Fibroblast of peridontal ligament (primary cell): ENCODE data around the gene ZNF652.

Source experiments
- DNase-seq: peaks from one replicate; pipeline ENCODE4 v3.0.0-alpha.2; 2010; ENCODE audit errors: extremely low read depth

ZNF652 gene

DNA sequence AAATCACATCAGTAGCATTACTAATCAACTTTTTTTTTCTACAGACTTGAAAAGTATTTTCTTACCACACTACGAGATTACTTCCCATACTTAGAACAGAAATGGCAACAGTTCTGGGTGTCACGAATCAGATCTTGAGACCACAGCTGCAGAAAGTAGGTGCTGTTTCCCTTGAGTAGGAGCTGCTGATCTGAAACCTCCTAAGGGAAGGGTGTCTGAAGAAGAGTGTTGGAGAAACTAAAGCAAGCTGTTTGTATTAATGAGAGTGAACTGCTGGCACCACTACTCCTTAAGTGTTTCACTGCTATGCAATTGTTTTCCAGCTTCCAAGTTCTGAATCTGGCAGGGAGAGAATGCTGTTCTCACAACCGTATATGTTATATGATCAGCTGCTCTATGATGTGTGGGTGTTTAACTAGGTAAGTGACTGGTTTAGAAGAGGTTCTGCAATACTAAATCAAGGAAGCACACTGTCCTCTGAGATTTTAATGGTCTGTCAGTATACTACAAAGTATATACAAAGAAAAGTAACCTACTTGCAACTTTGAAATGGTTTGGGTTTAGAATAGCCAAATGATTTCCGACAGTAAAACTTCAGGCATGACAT, 3.3 kb downstream of the ZNF652 start:
- peak; percentile 21 for DNase-seq

DNA sequence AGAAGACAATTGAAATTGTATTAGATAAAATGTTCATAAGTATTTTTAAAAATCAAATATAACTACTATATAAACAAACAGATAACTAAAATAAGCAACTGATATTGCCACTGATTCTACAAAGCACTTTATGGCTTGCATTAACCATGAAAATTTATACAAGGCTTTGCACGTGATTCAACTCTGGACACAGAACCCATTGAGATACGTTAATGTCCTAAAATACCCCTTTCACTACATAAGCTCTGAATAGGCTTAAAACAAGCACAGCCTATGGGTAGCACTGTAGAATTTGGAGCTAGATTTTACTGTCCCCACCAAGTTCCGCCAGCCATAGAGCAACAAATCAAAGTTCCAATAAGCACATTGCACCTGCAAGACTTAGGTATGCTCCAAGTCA, 4.5 kb downstream of the ZNF652 start:
- no peak for DNase-seq

DNA sequence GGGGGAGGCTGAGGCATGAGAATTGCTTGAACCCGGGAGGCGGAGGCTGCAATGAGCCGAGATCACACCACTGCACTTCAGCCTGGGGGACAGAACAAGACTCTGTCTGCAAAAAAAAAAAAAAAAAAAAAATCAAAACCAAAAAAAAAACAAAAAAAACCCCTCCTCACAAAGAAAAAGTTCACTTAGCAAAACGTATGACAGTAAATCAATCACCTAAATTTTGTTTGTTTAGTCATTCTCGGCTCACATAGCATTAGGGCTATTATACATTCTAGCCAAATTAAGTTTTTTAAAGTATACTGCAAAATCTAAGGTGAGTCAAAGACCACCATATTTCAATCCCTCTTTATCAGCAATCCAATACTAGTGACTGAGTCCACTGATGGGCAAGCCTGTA, 5.7 kb downstream of the ZNF652 start:
- no peak for DNase-seq

DNA sequence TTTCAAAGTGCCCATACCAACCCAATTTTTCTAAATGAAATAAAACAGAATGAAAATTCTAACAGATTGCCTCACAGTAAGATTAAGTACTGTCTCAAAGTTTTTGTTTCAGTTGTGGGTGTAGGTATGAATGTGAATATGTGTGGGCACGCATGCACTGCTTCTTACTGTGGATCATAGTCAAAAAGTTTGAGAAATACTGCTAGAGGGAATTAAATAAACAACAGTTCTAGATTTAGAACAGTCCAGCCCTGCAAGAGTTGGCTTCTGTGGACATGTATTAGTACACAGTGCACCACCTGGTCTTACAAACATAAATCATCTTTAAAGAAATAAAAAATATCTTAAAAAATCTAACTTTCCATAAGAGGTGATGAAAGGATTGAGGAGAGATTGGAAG, 8.4 kb downstream of the ZNF652 start:
- no peak for DNase-seq

DNA sequence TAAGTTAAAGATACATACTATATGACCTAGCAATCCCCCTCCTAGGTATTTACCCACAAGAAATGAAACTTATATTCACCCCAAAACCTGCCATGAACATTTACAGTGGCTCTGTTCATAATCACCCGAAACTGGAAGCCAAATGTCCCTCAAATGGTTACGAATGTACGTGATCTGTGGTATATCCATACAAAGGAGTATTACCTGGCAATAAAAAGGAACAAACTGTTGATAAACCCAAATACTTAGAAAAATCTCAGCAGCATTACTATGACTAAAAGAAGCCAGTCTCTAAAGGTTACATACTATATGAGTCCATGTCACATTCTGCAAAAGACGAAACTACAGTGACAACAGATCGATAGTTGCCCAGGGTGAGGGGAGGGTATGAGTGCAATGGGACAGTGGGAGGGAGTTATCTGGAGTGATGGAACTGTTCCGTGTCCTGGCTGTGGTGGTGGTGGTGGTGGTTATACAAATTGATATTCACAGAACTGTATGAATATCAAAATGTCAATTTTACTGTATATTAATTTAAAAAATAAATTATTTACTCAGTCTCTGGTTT, 9.4 kb downstream of the ZNF652 start:
- no peak for DNase-seq

DNA sequence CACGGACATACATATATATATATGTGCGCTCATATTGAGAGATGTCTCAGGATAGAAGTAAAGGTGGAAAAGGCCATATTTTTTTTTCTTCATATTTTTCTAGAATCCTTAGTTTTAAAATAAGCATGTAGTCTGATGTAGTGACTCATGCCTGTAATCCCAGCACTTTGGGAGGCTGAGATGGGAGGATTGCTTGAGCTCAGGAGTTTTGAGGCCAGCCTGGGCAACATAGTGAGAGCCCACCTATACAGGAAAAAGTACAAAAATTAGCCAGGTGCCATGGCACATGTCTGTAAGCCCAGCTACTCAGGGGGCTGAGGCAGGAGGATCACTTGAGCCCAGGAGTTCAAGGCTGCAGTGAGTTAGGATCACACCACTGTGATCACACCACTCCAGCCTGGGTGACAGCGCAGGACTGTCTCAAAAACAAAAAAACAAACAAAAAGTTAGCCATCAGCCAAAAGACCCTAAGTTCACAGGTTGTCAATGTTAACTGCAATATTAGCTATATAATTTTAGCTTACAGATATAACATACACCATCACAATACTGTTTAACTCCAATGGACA, 10.4 kb downstream of the ZNF652 start:
- DNase-seq = no peak

DNA sequence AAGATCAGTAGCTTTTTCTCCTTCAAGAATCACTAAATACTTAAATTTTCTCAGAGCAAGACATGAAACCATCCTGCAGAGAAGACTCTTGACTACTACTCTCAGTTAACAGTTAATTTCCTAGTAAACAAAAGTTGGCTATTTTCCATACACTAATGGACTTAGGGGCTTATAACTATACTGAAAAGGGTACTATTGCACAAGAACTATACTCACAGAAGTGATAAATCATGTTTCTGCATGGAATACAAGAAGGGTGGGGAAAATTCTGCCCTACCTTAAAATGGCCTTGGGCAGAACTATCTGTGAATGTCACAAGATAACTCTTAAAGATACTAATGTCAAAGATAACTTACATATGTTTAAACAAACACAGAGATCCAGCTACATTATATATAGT, 12.5 kb downstream of the ZNF652 start:
- DNase-seq = no peak

DNA sequence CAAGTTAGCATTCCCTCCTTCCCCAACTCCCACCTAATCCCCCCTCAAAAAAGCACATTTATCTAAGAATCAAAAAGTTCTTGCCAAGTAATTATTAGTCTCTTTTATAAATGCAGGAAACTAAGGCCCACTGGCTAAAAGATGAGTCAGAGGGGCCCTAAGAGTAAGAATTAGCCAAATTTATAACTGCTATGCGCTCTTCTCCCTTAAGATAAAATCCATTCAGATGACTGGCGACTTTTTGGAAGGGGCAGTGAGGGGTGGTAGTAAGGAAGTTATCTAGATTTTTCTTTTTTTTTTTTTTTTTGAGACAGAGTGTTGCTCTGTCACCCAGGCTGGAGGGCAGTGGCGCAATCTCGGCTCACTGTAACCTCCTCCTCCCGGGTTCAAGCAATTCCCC, 17.1 kb downstream of the ZNF652 start:
- no peak for DNase-seq

DNA sequence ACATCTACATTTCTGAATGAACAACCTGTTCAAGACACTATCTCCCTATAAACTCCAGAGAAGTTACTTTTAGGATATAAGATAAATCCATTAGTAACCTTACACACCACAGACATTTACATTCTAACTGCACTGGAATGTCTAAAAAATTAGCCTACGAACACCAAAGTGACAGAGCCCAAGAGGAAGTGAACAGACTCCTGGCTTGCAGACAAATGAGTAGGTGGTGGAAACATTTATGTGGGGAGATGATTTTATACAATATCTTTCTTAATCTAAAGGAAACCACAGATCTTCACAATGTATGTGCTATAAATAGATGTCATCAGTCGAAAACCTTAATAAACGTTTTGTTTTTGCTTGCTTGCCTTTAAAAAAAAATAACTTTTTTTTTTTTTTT, 18.8 kb downstream of the ZNF652 start:
- no peak for DNase-seq

DNA sequence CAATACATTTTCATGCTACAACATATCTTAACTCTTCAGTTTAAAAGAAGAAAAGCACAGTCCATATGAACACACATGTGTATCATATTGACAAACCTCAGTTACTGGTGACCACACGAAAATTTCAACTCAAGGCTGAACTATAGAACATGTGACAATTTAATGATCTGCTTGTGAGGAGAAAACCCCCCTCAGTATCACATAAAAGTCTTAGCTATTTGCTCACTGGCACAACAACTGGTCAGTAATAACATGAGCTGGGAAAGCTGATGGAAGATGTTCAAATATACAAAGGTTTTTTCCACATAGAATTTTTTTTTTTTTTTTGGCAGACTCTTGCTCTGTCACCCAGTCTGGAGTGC, 19.5 kb downstream of the ZNF652 start:
- DNase-seq = no peak

DNA sequence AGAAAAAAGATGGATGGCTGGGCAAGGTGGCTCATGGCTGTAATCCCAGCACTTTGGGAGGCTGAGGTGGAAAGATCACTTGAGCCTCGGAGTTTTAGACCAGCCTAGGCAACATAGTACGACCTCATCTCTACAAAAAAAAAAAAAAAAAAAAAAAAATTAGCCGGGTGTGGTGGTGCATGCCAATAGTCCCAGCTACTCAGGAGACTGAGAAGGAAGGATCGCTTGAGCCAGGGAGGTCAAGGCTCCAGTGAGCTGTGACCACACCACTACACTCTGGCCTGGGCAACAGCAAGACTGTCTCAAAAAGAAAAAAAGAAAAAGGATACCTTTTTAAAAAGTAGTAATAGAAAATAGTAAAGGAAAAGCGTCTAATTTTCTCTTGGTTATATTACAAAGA, 20.7 kb downstream of the ZNF652 start:
- no peak for DNase-seq

DNA sequence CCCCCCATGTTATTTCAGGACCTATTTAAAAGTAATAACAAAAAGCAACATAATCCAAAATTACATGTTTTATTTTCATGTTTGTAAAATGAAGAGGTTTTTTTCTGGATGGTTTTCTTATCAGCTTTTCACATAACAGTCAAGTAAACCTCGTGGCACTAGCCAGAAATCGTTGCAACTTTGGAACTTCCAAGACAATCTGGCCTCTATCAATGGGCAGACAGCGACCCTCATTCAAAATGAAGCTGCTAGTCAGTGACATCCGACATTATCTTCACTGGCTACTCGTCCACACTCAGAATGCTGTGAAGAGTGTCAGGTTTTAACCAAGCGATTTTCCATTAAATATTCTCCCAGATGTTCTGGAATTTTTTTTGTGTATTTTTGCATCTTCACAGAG, 22.7 kb downstream of the ZNF652 start:
- DNase-seq = no peak

DNA sequence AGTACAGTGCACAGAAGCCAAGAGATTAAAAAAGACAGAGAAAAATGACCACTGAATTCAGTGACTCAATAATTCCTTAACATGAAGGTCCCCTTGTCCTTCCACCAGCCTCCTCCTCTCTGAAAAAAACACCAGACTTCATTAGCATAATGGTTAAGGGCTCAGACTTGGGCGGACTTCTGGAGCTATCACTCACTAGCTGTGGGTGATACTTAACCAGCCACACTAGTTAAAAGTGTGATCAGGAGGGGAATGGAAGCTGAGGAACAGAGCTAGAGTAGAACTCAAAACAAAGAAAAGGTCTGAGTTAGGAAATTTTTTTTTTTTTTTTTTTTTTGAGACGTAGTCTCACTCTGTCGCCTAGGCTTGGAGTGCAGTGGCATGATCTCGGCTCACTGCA, 23.2 kb downstream of the ZNF652 start:
- no peak for DNase-seq

DNA sequence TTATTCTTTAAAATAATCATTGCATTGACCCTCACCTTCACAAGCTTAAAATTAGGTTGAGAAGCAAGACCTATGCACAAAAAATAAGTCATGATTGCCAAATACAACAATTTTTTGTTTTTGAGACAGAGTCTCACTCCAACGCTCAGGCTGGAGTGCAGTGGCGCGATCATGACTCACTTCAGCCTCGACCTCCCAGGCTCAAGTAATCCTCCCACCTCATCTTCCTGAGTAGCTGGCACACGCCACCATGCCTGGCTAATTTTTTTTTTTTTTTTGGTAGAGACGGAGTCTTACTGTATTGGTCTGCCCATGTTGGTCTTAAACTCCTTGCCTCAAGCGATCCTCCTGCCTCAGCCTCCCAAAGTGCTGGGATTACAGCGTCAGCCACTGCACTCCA, 24.2 kb downstream of the ZNF652 start:
- no peak for DNase-seq

DNA sequence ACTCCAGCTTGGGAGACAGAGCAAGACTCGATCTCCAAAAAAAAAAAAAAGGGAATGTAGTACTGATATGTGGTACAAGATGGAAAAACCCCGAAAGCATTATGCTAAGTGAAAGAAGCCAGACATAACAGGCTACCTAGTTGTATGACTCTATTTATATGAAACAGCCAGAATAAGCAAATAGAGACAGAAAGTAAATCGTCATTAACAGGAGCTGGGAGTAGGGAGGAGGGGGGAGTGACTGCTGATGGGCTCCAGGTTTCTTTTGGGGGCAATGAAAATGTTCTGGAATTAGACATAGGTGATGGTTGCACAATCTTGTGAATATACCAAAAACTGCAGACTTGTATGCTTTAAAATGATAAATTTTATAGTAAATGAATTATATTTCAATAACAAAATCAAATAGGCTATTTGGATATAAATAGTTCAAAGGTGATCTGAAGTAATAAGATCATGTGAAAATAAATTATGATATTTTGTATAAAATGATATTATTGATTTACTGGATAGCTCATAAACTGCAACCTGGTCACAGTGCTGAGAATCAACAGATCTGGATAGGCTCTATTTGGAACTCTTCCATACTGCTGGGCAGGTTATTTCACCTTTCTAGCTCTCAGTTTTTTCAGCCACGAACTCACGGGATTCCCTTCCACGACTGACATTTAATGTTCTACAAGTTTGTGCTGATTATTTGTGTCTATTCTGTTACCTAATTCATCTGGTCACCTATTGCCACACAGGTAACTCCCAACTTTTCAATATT, 27.1 kb downstream of the ZNF652 start:
- peak; percentile 40 for DNase-seq

DNA sequence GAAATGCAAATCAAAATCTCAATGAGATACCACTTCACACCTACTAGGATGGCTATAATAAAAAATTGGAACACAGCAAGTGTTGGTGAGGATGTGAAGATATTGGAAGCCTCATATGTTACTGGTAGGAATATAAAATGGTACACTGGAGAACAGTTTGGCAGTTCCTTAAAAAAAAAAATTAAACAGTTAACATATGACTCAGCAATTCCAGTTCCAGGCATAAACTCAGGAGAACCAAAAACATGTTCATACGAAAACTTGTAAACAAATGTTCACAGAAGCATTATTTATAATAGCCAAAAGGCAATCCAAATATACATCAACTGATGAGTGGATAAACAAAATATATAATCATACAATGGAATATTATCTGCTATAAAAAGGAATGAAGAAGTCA, 28.2 kb downstream of the ZNF652 start:
- DNase-seq = peak; percentile 59

DNA sequence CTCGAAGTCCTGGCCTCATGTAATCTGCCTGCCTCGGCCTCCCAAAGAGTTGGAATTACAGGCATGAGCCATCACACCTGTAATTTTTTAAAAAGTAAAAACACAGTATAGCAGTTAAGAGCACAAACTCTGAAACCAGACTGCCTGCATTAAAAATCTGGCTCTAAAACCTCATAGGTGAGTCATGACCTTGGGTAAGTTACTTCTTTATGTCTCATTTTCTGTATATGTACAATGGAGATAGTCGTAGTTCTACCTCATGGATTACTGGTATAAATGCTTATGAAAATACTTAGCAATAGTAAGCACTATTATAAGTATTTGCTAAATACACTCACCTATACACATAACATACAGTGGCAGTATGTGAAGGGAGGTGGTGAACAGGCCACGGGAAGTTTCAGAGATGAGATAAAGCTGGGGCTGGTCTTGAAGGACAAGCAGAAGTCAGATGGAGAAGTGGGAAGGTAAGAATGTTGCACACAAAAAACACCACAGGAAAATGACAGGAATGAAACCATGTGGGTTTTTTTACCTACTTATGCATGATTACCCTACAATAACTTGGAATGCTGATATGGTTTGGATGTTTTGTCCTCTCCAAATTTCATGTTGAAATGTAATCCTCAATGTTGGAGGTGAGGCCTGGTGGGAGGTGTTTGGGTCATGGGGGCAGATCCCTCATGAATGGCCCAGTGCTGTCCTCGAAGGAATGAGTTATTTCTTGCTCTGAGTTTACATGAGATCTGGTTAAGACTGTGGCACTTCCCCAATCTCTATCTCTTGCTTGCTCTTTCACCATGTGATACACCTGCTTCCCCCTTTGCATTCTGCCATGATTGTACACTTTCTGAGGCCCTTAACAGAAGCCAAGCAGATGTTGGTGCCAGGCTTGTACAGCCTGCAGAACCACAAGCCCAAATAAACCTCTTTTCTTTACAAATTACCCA, 33.9 kb downstream of the ZNF652 start:
- DNase-seq = no peak

DNA sequence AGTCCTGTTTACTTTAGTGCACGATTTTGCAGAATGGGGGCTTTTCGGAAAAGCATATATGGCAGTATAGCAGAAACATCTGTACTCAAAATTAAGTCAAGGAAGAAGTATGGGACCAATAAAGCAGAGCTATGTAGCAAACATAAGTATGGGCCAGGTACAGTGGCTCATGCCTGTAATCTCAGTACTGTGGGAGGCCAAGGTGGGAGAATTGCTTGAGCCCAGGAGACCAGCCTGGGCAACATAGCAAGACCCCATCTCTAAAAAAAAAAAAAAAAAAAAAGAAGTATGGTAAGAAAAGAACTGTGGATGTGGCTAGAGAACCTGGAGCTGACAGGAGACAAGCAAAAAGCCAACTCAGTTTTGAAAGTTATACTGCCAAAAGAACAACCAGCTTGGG, 36.1 kb downstream of the ZNF652 start:
- DNase-seq = no peak

DNA sequence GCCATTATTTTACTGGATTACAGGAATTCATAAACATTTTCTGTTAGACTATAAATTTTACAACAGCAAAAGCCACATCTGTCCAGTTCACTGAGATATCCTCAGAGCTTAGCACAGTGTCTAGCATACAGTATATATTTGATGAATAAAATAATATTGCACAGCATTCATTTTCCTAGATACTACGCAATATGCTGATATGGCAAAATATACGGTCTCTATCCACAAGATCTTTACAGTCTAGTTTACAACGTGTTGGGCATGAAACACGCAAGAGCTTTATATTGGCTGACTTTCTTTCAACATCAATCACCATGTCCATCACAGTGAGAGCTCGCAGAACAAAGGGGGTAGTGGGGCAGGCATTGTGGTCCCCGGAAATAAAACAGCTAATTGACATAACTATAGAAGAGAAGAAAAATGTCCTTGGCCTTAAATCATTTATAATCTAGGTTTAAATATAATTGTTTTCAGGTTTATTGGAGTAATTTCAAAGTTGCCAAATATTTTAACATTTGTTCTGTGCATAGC, 43.5 kb downstream of the ZNF652 start:
- no peak for DNase-seq

DNA sequence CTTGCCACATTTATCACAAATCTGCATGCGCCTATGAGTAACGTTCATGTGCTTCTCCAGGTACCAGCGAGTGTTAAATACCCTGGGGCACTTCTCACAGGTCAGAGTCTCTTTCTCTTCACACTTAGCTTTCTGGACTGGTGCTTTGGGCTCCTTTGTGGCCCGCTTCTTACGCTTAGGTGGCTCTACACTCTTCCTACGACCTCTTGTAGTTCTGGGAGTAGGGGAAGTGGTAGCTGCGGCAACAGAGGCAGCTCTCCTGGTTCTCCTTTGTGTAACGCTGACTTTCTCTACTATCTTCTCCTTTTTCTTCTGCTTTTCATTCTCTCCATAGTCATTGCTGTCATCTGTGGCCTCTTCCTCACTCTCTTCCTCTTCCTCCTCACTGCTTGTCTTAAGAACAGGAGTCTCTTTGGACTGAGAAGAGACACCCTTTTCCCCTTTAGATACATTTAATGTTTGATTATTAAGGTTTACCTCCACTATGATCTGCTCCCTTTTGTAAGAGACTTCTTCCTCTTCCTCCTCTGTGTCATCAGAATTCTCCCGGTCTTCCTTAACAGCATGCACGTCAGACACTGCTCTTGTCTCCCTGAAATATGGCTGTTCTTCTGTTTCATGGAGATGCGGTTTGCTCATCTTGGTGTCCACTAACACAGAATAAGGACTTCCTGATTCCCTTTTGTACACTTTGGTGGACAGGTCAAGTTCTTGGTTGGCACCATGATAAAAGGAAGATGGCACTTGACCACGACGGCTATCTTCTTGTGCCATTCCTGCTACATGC, 45.0 kb downstream of the ZNF652 start:
- DNase-seq = no peak

DNA sequence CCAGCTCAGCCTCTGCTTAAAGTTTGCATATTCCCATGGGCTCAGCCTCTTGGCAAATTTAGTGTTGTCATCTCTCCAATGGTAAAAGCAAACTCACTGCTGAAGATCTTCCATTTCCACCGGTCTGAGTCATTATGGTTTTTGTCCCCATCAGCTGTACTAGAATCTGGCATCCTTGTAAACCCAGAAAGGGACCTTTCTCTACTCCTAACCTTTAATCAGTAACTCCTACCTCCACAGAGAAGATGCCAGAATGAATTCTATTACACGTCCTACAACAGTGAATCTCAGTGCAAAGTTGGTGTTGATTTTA, 45.8 kb downstream of the ZNF652 start:
- peak; percentile 35 for DNase-seq
